ENCODE measurements around the gene ARPP21. TPM values are rescaled to one million over a fixed set of nuclear protein-coding genes. Genes with fewer than 3 reads are reported as not detected.

Gene ARPP21
- polyA plus RNA-seq, 1 donor (not counting 4 experiments of a cell fraction or from before 2014, with no cell fraction given) = not detected

GRCh38 chr3:35648347-35648746, 9.0 kb downstream of the ARPP21 start:
- DNase-seq (ENCODE audit: low read depth, low spot score) = no peak
- no peaks in the 10 kb centered on the region for H3K36me3 ChIP-seq (ENCODE audit: control insufficient read depth in 2 of 2, extremely low read depth in 1 of 2, insufficient read depth in 2 of 2, low read length in 2 of 2)
- no peak overlapping the region for H3K9ac ChIP-seq (ENCODE audit: control insufficient read depth, extremely low read depth, insufficient read depth, low read length)
- no peaks in the 10 kb centered on the region for H3K4me1 ChIP-seq (ENCODE audit: control insufficient read depth, extremely low read depth, insufficient read depth, low read length)
- H4K20me1 ChIP-seq (ENCODE audit: control insufficient read depth, extremely low read depth, insufficient read depth, low read length) = no peaks in the 10 kb centered on the region
- no peak overlapping the region for H3K27ac ChIP-seq (ENCODE audit: control insufficient read depth, insufficient read depth, low read length)
- H3K9me3 ChIP-seq (ENCODE audit: control insufficient read depth, low read depth, low read length) = no peaks in the 10 kb centered on the region
- dilution Hi-C loops (cut with MboI; ENCODE audit: extremely low pct_ligation_motif_present, low sequenced_read_pairs) = no loop called here
- H3K27me3 ChIP-seq (ENCODE audit: control insufficient read depth, extremely low read depth, insufficient read depth, low read length) = no peaks in the 10 kb centered on the region
- no peaks in the 10 kb centered on the region for H3K79me2 ChIP-seq (ENCODE audit: control insufficient read depth, insufficient read depth, low read length)
- H3K9me1 ChIP-seq (ENCODE audit: control insufficient read depth, extremely low read depth, insufficient read depth, low read length) = no peaks in the 10 kb centered on the region
- TF ChIP-seq CTCF (optimal IDR thresholded peaks at IDR 0.05 in 1 of 3, IDR thresholded peaks at IDR 0.05 in 1 of 3, conservative IDR thresholded peaks at IDR 0.05 in 1 of 3; ENCODE audit: extremely low read depth in 1 of 3, insufficient read depth in 2 of 3, low read length in 3 of 3) (no peak), EZH2 (IDR thresholded peaks at IDR 0.05; ENCODE audit: low read length) (no peak)
- H3K4me2 ChIP-seq (ENCODE audit: control insufficient read depth, extremely low read depth, insufficient read depth, low read depth, low read length) = no peak overlapping the region
- no peak overlapping the region for H2AFZ ChIP-seq (ENCODE audit: control insufficient read depth, low read length)
- H3K4me3 ChIP-seq (ENCODE audit: control insufficient read depth in 2 of 3, extremely low read depth in 1 of 3, insufficient read depth in 2 of 3, low read depth in 1 of 3, low read length in 3 of 3) = no peak overlapping the region
- FAIRE-seq = no peak

GRCh38 chr3:35649405-35649804, 10.1 kb downstream of the ARPP21 start:
- Histone ChIP-seq H3K4me1 (ENCODE audit: control insufficient read depth, extremely low read depth, insufficient read depth, low read length) (no peaks in the 10 kb centered on the region), H3K9ac (ENCODE audit: control insufficient read depth, extremely low read depth, insufficient read depth, low read length) (no peak overlapping the region), H3K4me2 (ENCODE audit: control insufficient read depth, extremely low read depth, insufficient read depth, low read depth, low read length) (no peak overlapping the region), H3K36me3 (ENCODE audit: control insufficient read depth in 2 of 2, extremely low read depth in 1 of 2, insufficient read depth in 2 of 2, low read length in 2 of 2) (no peaks in the 10 kb centered on the region), H3K79me2 (ENCODE audit: control insufficient read depth, insufficient read depth, low read length) (no peaks in the 10 kb centered on the region), H4K20me1 (ENCODE audit: control insufficient read depth, extremely low read depth, insufficient read depth, low read length) (no peaks in the 10 kb centered on the region), H3K4me3 (ENCODE audit: control insufficient read depth in 2 of 3, extremely low read depth in 1 of 3, insufficient read depth in 2 of 3, low read depth in 1 of 3, low read length in 3 of 3) (no peak overlapping the region), H3K27ac (ENCODE audit: control insufficient read depth, insufficient read depth, low read length) (no peak overlapping the region), H3K9me1 (ENCODE audit: control insufficient read depth, extremely low read depth, insufficient read depth, low read length) (no peaks in the 10 kb centered on the region), H3K27me3 (ENCODE audit: control insufficient read depth, extremely low read depth, insufficient read depth, low read length) (no peaks in the 10 kb centered on the region), H2AFZ (ENCODE audit: control insufficient read depth, low read length) (no peak overlapping the region), H3K9me3 (ENCODE audit: control insufficient read depth, low read depth, low read length) (no peaks in the 10 kb centered on the region)
- DNase-seq (ENCODE audit: low read depth, low spot score) (no peak), FAIRE-seq (no peak)
- no peak for TF ChIP-seq CTCF (optimal IDR thresholded peaks at IDR 0.05 in 1 of 3, IDR thresholded peaks at IDR 0.05 in 1 of 3, conservative IDR thresholded peaks at IDR 0.05 in 1 of 3; ENCODE audit: extremely low read depth in 1 of 3, insufficient read depth in 2 of 3, low read length in 3 of 3)
- TF ChIP-seq EZH2 (IDR thresholded peaks at IDR 0.05; ENCODE audit: low read length) = no peak
- dilution Hi-C loops (cut with MboI; ENCODE audit: extremely low pct_ligation_motif_present, low sequenced_read_pairs) = no loop called here
